8988T (cell line): ENCODE measurements around the gene CEP85L.
A peak's percentile ranks its signal among the peaks of the same experiment; 100 is the strongest.

Experiments
- DNase-seq: peaks from one replicate; pipeline ENCODE4 v3.0.0; 2011

The CEP85L gene

DNA sequence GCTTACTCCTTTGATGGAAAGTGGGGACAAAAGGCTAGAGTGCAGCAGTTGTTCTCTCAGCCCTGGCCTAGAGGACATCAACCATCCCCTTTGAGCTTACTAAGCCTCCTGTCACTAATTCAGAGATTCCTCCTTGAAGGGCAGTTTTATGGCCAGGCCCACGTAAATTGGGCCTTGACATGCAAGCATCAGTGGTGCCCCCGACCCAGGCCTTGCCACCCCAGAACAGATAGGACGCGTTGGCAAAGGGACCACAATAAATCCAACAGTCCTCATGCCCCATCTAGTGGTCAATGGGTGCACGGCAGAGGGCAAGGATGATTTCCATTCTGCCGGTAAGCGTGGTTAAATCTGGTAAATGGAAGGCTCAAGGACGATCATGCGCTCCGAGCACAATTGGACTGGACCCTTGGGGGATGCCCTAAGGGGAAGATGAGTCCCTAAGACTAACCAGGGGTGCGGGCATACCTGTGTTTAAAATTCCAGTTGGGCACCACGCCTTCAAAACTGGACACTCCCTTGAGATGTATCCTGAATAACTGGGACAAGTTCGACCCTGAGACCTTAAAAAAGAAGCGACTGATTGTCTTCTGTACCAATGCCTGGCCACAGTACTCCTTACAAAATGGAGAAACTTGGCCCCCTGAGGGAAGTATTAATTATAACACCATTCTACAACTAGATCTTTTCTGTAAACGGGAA is 32.6 kb downstream of the CEP85L start:
- DNase-seq: peak; percentile 24

DNA sequence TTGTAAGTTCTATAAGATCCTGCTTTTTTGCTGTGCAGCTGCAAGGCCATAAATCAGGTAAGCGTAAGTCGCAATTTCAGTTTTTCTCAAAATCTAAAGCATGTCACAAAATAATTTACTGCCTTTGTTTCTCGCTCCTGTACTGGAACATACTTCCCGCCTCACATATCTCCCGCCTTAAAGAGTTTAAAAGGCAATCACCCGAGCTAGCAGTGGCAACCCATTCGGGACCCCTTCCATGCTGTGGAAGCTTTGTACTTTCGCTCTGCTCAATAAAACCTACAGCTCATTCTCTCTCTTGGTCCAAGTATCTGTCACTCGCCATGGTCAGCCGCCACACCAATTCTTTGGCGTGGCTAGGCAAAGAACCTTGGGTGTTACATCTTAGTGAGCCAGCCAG is 34.0 kb downstream of the CEP85L start:
- no peak for DNase-seq

- no peak for DNase-seq
These were observed 40.1 kb downstream of the CEP85L start for GRCh38 chr6:118611334-118611733.

DNA sequence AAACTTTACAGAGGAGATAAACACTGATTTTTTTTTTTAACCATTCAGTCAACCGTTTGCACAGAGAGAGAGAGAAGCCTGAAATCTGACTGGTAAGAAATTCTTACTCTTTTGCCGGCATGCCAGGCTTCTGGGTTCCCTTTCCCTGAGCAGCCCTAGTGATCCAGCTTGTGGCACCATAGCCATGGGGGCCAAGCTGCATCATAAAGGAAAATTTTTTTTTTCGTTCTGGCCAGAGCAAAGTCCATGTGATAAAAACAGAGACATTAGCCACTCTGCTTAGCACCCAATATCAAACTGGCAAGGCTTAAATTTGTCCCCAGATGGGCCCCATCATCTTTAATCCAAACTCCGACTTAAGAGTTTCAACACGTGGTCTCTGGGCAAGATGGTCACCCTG is 44.5 kb downstream of the CEP85L start:
- no peak for DNase-seq

GRCh38 chr6:118606268-118606667 is 45.1 kb downstream of the CEP85L start:
- no peak for DNase-seq

DNA sequence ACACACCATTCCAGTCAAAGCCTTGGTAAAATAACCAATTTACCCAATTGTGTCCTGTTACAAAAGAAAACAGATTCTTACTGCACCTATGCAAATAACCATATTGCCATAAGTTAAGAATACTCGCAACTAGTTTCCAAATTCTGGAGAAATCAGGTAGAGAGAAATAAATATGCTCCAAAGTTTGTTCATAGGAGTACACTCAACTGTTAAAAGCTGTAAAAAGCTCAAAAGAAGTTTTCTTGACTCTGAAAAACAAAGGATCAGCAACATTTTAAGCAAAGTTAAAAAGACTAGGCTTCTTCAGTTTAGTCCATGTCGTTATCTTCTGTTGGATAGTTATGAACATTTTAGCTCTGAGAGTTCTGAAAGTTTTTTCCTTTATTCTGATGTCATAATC is 48.0 kb downstream of the CEP85L start:
- no peak for DNase-seq

- no peak for DNase-seq
These were observed 49.1 kb downstream of the CEP85L start for GRCh38 chr6:118602300-118602699.

DNA sequence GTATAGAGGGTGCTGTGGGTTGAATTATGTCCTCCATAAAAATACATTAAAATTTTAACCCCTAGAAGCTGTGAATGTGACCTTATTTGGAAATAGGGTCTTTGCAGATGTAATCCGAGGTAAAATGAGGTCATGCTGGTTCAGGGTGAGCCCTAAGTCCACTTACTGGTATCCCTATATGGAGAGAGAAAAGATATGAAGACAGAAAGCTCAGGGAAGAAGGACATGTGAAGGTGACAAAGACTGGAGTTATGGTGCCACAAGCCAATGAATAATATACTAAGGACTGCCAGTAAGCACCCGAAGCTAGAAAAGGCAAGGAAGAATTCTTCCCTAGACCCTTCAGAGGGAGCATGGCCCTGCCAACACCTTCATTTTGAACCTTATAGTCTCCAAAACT is 53.1 kb downstream of the CEP85L start:
- no peak for DNase-seq

DNA sequence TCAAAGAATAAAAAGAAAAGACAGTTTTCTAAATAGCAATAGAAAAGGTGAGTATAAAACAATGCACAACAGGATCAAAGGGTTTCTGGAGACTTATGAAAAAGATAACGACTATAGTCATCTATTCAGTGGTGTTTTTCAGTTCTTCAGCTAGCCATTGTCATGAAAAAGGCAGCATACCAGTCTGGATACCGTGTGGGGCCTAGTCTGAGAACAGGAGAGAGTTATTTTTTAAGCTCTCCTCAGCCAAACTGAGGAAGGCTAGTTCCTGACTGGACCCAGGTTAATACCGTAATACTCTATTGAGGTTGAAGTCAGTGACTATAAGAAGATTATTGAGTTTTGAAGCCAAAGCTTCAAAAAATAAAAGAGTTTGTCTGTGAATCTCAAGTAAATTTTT is 53.8 kb downstream of the CEP85L start:
- DNase-seq: no peak

GRCh38 chr6:118596774-118597320 is 54.5 kb downstream of the CEP85L start:
- DNase-seq: no peak

DNA sequence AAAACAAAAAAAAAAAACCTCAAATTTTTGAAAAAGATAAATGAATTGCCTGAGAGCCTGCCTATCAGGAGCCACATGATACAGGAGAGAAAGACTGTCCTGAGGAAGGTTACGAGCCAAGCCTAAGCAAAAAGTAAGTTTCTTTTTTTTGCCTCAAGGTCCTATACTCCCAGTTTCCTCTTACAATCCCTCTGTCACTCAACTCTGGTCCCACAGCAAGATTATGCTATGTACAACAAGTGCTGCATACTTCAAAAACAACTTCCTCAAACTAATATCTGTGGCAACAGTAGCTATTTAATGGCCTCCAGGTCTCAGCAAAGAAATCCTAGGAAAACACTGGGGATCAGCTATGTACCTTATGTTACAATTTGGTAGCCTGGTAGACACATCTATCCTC is 56.5 kb downstream of the CEP85L start:
- DNase-seq: no peak

DNA sequence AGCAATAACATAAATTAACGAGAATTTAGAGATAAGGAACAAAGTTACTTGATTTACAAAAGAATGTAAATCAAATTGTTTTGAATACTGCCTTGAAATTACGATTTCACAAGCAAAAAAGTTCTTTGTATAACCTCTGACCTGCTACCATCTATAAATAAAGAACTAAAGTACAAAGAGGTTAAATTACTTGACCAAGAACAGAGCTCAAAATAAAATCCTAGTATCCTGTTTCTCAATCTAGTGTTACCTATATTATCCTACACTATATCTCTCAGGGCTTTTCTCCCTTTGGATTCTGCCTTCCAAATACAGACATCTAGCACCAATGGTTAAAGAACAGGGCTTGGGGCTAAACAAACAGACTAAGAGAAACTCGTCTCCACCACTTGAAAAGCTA is 59.5 kb downstream of the CEP85L start:
- DNase-seq: no peak

DNA sequence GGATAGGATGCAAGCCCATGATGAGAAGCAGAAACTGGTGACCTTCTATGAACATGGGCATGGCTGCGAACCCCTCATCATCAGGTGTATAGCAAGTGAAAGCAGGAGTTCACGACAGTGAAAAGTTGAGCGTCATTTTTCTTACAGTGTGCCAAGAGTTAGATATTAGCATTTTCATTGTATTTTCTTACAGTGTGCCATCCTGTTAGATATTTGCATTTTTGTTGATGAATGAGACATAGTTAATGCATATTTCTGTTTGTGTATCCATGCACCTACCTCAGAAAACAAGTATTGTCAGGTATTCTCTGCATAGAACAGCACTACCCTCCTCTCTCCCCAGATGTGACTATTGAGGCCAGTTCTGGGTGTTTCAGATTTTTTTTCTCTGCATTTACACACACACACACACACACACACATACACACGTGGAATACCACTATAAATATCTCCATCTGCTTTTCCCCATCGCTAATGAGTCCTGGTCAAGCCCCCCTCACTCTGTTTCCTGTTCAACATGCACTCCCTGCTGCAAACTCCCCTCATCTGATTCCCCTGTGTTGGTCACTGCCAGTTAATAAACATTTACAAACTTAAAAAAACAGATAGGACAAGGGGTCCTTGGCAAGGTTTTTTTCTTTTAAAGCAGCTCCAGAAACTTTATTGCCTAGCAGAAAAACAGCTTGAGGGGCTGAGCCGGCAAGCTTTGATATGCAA is 61.6 kb downstream of the CEP85L start:
- DNase-seq: no peak

GRCh38 chr6:118589186-118589585 is 62.2 kb downstream of the CEP85L start:
- no peak for DNase-seq

DNA sequence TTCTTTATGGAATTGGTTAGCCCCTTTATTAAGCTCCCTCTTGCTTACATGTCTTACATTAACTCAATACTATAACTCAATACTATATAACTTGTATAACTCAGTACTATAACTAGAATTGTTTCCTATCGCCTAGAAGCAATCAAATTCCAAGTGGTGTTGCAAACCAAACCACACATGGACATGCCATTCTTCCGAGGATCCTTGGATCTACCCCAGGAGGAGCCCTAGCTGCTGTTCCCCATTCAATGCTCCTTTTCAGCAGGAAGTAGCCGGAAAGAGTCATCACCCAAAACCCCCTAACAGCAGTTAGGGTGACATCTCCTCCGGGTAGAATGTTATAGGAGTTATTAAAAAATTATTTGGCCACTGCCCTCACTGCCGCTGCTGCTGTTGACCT is 62.8 kb downstream of the CEP85L start:
- no peak for DNase-seq

DNA sequence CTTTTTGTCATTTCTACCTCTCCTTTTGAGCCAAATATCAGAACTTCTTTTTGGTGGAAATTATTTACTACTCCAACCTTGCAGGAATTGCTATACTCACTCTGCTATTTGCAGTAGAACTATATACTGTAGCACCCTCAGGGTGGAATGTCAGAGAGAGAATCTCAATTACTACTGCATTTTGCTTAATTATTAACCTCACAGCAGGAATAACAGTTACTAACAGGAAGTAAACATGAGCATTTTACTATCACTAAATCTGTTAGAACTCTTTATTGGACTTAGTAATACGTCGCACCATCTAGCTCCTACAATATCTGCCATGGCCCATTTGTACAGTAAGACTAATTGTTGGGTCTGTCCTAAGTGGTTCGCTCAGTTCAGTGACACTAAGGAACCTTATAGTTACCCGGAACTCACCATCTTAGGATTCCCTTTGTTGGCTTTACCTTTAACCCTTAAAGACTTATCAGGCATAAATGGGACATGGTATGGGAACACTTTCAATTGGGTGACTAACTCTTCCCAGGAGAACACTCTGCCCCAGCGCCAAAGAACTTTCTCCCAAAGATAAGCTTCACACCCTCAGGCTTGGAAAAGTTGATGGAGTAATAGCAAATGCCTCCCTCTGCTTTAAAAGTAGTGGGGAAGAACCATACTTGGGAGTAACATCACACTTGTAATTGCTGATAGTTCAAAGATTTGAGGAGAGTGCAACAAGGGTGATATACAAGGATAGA is 64.5 kb downstream of the CEP85L start:
- no peak for DNase-seq

GRCh38 chr6:118584911-118585310 is 66.5 kb downstream of the CEP85L start:
- no peak for DNase-seq

DNA sequence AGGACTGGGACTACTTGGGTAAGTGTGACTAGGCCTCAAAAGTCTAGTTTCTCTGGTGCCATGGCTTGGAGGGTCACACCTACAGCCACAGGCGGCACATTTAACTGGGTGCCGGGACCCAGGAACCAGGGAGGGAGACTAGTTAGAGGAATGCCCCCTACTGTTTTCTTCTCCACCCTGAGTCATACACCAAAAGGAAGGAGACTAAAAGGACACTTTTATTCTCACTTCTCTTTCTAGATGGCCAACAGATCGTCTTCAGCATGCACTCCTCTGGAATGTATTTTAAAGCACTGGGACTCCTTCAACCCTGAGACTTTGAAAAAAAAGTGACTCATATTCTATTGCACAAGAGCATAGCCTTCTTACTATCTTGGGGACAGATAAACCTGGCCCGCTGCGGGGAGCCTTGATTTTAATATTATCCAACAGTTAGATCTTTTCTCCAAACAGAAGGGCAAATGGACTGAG is 69.9 kb downstream of the CEP85L start:
- no peak for DNase-seq

DNA sequence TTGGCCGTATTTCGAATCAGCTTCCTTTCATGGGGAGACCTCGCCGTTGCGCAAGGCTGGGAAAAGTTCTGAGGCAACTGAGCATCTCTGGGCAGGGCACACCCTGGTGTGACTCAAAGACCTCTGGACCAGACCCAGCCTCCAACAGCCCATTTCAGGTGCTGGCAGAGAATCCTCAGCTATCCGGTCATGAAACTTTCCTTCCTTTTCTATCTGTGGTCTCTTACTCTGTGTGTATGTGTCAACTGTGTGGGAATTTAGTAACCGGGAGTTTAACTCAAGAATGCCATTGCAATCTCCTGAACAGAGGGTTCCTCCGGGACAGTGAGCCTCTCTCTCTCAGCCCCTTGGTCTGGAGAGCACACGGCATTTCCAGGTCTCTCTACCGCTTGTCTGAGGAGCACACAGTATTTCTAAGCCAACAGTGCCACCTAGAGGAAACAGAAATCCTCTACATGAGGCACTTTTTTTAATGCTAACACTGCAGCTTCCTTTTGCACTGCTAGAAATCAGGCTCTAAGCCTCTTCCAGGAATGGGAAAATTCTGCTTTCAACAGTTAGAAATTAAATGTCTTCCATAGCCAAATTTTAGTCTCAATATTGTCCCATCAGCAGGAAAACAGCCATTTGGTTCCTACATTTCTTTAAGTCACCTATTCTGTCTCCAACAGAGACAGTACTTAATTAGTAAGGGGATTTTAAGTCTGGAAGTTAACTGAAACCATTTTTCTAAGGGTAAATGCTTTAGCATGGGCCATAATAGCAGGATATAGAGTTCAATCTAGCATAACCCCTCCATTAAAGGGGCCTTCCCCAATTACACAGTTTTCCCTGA is 70.6 kb downstream of the CEP85L start:
- DNase-seq: peak; percentile 33

- DNase-seq: no peak
These were observed 71.6 kb downstream of the CEP85L start for GRCh38 chr6:118579786-118580185.

GRCh38 chr6:118578617-118579016 is 72.8 kb downstream of the CEP85L start:
- no peak for DNase-seq

- no peak for DNase-seq
These were observed 73.4 kb downstream of the CEP85L start for GRCh38 chr6:118577972-118578371.
